K562 (cell line): ENCODE data around the gene GPX6. TPM values are rescaled to one million over a fixed set of nuclear protein-coding genes. Genes with fewer than 3 reads are reported as not detected.

ENCODE experiments used
- ATF3 ChIP-seq, 2 experiments: fragments of 450-650 bp in 1 of 2; sonication (generic) in 1 of 2; formaldehyde crosslinking in 1 of 2; IDR thresholded peaks in 1 of 2; conservative IDR thresholded peaks in 1 of 2; 2 replicates each; pipeline versions ENCODE4 v1.6.1 to v1.8.1; 2016 to 2023; ENCODE audit warnings: mild to moderate bottlenecking in 2 of 2, moderate library complexity in 2 of 2, inconsistent platforms in 1 of 2, missing genetic modification reagents in 1 of 2
- BCLAF1 ChIP-seq, 2 experiments: fragments of 450-650 bp in 1 of 2; IDR thresholded peaks; 2 replicates each; pipeline ENCODE4 v1.6.1; 2011 to 2017; ENCODE audit warnings: low read depth in 2 of 2, antibody characterized with exemption in 1 of 2, borderline replicate concordance in 1 of 2, low read length in 1 of 2, mild to moderate bottlenecking in 1 of 2, mixed read lengths in 1 of 2; ENCODE audit not compliant: control insufficient read depth in 1 of 2
- DACH1 ChIP-seq: fragments of 450-650 bp; IDR thresholded peaks from 2 replicates; pipeline ENCODE4 v1.6.1; 2018; ENCODE audit not compliant: partially characterized antibody
- FOXA1 ChIP-seq: fragments of 450-650 bp; IDR thresholded peaks from 2 replicates; pipeline ENCODE4 v1.6.1; 2016; ENCODE audit warnings: mild to moderate bottlenecking, borderline replicate concordance
- HOMEZ ChIP-seq: fragments of 250-450 bp; sonication (Bioruptor Pico); IDR thresholded peaks from 2 replicates; pipeline ENCODE4 v1.4.0; 2020; ENCODE audit warnings: mild to moderate bottlenecking, moderate library complexity
- MXD1 ChIP-seq: fragments of 250-450 bp; sonication (Bioruptor Pico); IDR thresholded peaks from 2 replicates; pipeline ENCODE4 v1.8.0; 2021; ENCODE audit warnings: borderline replicate concordance, mild to moderate bottlenecking, moderate library complexity; ENCODE audit not compliant: poor library complexity, severe bottlenecking
- RBBP5 ChIP-seq: fragments of 200-600 bp; sonication (generic); IDR thresholded peaks from 2 replicates; pipeline ENCODE4 v1.6.1; 2012; ENCODE audit warnings: borderline replicate concordance, mild to moderate bottlenecking, low read length, control low read depth, inconsistent platforms; ENCODE audit not compliant: insufficient read depth, poor library complexity, severe bottlenecking
- RBM39 ChIP-seq: fragments of 200-400 bp; formaldehyde crosslinking; optimal IDR thresholded peaks from 2 replicates; pipeline ENCODE3; 2018; ENCODE audit warnings: low read depth, low read length
- SIN3B ChIP-seq: fragments of 450-650 bp; IDR thresholded peaks from 2 replicates; pipeline ENCODE4 v1.6.1; 2017; ENCODE audit warnings: low read depth, mild to moderate bottlenecking, moderate library complexity
- TFE3 ChIP-seq: fragments of 450-650 bp; formaldehyde crosslinking; IDR thresholded peaks from 2 replicates; pipeline ENCODE4 v1.4.0; 2020; ENCODE audit warnings: mild to moderate bottlenecking, mixed read lengths
- WHSC1 ChIP-seq: IDR thresholded peaks from one replicate; pipeline ENCODE4 v1.6.1; 2012; ENCODE audit warnings: low read length, control low read depth, inconsistent platforms
- ZNF143 ChIP-seq: sonication (generic); formaldehyde crosslinking; IDR thresholded peaks from 2 replicates; pipeline ENCODE4 v1.9.0; 2022; ENCODE audit warnings: mild to moderate bottlenecking, missing genetic modification reagents
- ZNF174 ChIP-seq: fragments of 250-450 bp; sonication (Bioruptor Pico); IDR thresholded peaks from 2 replicates; pipeline ENCODE4 v1.4.0; 2020; ENCODE audit warnings: mild to moderate bottlenecking
- ZNF445 ChIP-seq: fragments of 250-450 bp; sonication (Bioruptor Pico); IDR thresholded peaks from 2 replicates; pipeline ENCODE4 v1.4.0; 2020; ENCODE audit warnings: low read depth, mild to moderate bottlenecking, moderate library complexity
- polyA plus RNA-seq, 8 experiments: library from polyadenylated mRNA; depleted of rRNA in 4 of 8; stranded (reverse) in 5 of 8; unstranded in 3 of 8; fragments of >200 nt; fragmentation: Nextera tagmentation in 2 of 8; fragmentation: Illumina TruSeq in 1 of 8; extraction: Ambion mirVana in 2 of 8; extraction: Trizol in 1 of 8; gene quantifications; 2 replicates each; pipeline versions ENCODE4 v1.2.1 to v1.2.3, GENCODE V29; 2011 to 2014; ENCODE audit warnings: inconsistent platforms in 1 of 8, missing spikeins in 1 of 8
- total RNA-seq, 7 experiments: library from RNA; depleted of rRNA in 6 of 7; stranded (reverse); fragments of >200 nt in 6 of 7; fragmentation: Illumina TruSeq in 2 of 7; extraction: Trizol in 2 of 7; gene quantifications; 2 replicates each; pipeline versions ENCODE4 v1.2.1 to v1.2.3, GENCODE V29; 2011 to 2021; ENCODE audit warnings: low replicate concordance in 1 of 7

GPX6 gene
- total and polyA plus RNA-seq, 9 of the 15 experiments (the other 6 are each of a cell fraction or from before 2014, with no cell fraction given) = not detected

- no peak for TF ChIP-seq MXD1 (CRISPR knock-in tag)
- peak; percentile 67; the same call in 1 of the 2 replicates for TF ChIP-seq ZNF174 (CRISPR knock-in tag)
- TF ChIP-seq SIN3B = no peak
- TF ChIP-seq FOXA1 = no peak
- no peak for TF ChIP-seq DACH1
- peak; percentile 48 for TF ChIP-seq RBBP5
- no peak for TF ChIP-seq RBM39
- TF ChIP-seq TFE3 = 0 out of 2 replicates have a peak, but pooled peaks have one; percentile 7
- no peak for TF ChIP-seq ZNF445 (CRISPR knock-in tag)
- TF ChIP-seq ZNF143 (CRISPR knock-in tag) = no peak
- TF ChIP-seq HOMEZ (CRISPR knock-in tag) = no peak
- no peak for TF ChIP-seq ATF3 (IDR thresholded peaks at IDR 0.05)
- TF ChIP-seq ATF3 (CRISPR knock-in tag; conservative IDR thresholded peaks at IDR 0.05) = no peak
- TF ChIP-seq WHSC1 = no peak
- TF ChIP-seq BCLAF1 (IDR thresholded peaks at IDR 0.05; ENCODE audit: borderline replicate concordance in 1 of 2, control insufficient read depth in 1 of 2, low read depth in 2 of 2, low read length in 1 of 2) = no peak
Measured at GRCh38 chr6:28553986-28554881, 38.6 kb upstream of the GPX6 start (continued).
